Neural cell (in vitro differentiated cells): ENCODE measurements around the gene DPAGT1.

Experiments used
- POLR2AphosphoS5 ChIP-seq: IDR thresholded peaks from 2 replicates; pipeline ENCODE4 v1.6.1; 2012
- REST ChIP-seq: IDR thresholded peaks from 2 replicates; pipeline ENCODE4 v1.6.1; 2012; ENCODE audit warnings: borderline replicate concordance

- TF ChIP-seq REST = peak; percentile 96
- TF ChIP-seq POLR2AphosphoS5 = peak; percentile 99
These were observed 6.4 kb downstream of the DPAGT1 start for GRCh38 chr11:119095066-119095880.
